ENCODE data around the gene EMD. TPM values are rescaled to one million over a fixed set of nuclear protein-coding genes. Genes with fewer than 3 reads are reported as not detected.

The EMD gene
- total and polyA plus RNA-seq, 2 of the 13 experiments (the other 11 are each of a cell fraction or from before 2014, with no cell fraction given): 14.5 to 14.9 TPM

DNA sequence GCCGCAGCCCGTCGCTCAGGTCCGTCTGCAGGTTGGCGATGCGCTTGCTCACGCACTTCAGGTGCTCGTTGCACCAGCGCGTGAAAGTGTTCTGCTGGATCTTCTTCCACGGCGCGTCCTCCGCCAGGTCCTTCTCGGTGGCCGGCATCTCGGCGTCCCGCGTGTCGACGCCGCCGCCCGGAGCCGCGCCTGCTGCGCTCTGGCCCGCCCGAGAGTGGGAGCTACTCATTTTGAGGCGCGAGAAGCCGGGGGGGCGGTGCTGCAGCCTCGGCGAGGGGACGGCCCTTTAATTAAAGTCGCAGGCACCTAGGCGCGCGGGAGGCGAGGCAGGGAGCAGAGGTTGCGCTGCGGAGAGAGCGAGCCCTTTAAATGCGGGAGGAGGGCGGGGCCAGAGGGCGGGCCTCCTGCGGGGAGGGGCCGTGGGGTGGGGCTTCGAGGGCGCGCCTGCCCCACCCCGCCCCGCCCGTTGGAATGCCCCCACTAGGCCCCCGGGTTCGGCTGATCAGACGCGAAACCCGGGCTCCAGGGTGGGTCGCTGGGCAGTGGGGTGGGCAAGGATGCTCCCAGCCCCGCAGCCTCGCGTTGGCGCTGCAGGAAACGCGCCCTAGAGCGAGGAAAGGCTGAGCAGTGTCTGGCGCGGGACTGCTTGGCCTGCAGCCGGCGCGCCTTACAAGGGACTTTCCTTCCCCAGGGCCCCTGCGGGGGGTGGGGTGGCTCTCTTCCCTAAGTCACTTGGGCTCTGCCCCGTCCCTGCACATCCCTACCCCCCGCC lies 7.9 kb upstream of the EMD start (continued):
- TF ChIP-seq, protein P1, sequence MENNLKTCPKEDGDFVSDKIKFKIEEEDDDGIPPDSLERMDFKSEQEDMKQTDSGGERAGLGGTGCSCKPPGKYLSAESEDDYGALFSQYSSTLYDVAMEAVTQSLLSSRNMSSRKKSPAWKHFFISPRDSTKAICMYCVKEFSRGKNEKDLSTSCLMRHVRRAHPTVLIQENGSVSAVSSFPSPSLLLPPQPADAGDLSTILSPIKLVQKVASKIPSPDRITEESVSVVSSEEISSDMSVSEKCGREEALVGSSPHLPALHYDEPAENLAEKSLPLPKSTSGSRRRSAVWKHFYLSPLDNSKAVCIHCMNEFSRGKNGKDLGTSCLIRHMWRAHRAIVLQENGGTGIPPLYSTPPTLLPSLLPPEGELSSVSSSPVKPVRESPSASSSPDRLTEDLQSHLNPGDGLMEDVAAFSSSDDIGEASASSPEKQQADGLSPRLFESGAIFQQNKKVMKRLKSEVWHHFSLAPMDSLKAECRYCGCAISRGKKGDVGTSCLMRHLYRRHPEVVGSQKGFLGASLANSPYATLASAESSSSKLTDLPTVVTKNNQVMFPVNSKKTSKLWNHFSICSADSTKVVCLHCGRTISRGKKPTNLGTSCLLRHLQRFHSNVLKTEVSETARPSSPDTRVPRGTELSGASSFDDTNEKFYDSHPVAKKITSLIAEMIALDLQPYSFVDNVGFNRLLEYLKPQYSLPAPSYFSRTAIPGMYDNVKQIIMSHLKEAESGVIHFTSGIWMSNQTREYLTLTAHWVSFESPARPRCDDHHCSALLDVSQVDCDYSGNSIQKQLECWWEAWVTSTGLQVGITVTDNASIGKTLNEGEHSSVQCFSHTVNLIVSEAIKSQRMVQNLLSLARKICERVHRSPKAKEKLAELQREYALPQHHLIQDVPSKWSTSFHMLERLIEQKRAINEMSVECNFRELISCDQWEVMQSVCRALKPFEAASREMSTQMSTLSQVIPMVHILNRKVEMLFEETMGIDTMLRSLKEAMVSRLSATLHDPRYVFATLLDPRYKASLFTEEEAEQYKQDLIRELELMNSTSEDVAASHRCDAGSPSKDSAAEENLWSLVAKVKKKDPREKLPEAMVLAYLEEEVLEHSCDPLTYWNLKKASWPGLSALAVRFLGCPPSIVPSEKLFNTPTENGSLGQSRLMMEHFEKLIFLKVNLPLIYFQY (CRISPR knock-in tag; IDR thresholded peaks at IDR 0.05; ENCODE audit: borderline replicate concordance): no peak
- no peak for TF ChIP-seq ZNF335 (CRISPR knock-in tag; IDR thresholded peaks at IDR 0.05)
- no peak for TF ChIP-seq HCFC1 (IDR thresholded peaks at IDR 0.05; ENCODE audit: low read depth, low read length)
- TF ChIP-seq RAD51 (IDR thresholded peaks at IDR 0.05; ENCODE audit: borderline replicate concordance): no peak
- TF ChIP-seq ZFP1 (CRISPR knock-in tag; IDR thresholded peaks at IDR 0.05): no peak
- no peak for TF ChIP-seq RNF2 (conservative IDR thresholded peaks at IDR 0.05; ENCODE audit: low read depth)
- no peak for TF ChIP-seq ZSCAN29 (CRISPR knock-in tag; conservative IDR thresholded peaks at IDR 0.05)
- peak; percentile 21; the same call in 1 of the 2 replicates for TF ChIP-seq NRL (CRISPR knock-in tag; IDR thresholded peaks at IDR 0.05; ENCODE audit: borderline replicate concordance)
- peak; percentile 51; the same call in 1 of the 2 replicates for TF ChIP-seq DMAP1 (CRISPR knock-in tag; IDR thresholded peaks at IDR 0.05)
- TF ChIP-seq HOXD1 (CRISPR knock-in tag; IDR thresholded peaks at IDR 0.05): no peak
- peak; percentile 57; the same call in 1 of the 2 replicates for TF ChIP-seq ZNF749 (CRISPR knock-in tag; IDR thresholded peaks at IDR 0.05; ENCODE audit: borderline replicate concordance)
- TF ChIP-seq, protein P2, sequence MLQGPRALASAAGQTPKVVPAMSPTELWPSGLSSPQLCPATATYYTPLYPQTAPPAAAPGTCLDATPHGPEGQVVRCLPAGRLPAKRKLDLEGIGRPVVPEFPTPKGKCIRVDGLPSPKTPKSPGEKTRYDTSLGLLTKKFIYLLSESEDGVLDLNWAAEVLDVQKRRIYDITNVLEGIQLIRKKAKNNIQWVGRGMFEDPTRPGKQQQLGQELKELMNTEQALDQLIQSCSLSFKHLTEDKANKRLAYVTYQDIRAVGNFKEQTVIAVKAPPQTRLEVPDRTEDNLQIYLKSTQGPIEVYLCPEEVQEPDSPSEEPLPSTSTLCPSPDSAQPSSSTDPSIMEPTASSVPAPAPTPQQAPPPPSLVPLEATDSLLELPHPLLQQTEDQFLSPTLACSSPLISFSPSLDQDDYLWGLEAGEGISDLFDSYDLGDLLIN (CRISPR knock-in tag; IDR thresholded peaks at IDR 0.05; ENCODE audit: borderline replicate concordance): no peak
- TF ChIP-seq RCOR2 (CRISPR knock-in tag; IDR thresholded peaks at IDR 0.05): no peak
- TF ChIP-seq IRF2 (CRISPR knock-in tag; IDR thresholded peaks at IDR 0.05): 0 out of 2 replicates have a peak, but pooled peaks have one; percentile 63
- TF ChIP-seq RAD21 (CRISPR knock-in tag; IDR thresholded peaks at IDR 0.05): no peak
- no peak; the same call in 1 of the 2 replicates for TF ChIP-seq ZFP90 (CRISPR knock-in tag; IDR thresholded peaks at IDR 0.05; ENCODE audit: borderline replicate concordance)
- TF ChIP-seq, protein P3, sequence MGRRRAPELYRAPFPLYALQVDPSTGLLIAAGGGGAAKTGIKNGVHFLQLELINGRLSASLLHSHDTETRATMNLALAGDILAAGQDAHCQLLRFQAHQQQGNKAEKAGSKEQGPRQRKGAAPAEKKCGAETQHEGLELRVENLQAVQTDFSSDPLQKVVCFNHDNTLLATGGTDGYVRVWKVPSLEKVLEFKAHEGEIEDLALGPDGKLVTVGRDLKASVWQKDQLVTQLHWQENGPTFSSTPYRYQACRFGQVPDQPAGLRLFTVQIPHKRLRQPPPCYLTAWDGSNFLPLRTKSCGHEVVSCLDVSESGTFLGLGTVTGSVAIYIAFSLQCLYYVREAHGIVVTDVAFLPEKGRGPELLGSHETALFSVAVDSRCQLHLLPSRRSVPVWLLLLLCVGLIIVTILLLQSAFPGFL (CRISPR knock-in tag; IDR thresholded peaks at IDR 0.05): no peak
- TF ChIP-seq SRSF9 (IDR thresholded peaks at IDR 0.05; ENCODE audit: borderline replicate concordance, insufficient read depth, low read depth, low read length, poor library complexity, severe bottlenecking): no peak
- no peak for TF ChIP-seq SP140L (CRISPR knock-in tag; IDR thresholded peaks at IDR 0.05; ENCODE audit: borderline replicate concordance)
- TF ChIP-seq, protein P4, sequence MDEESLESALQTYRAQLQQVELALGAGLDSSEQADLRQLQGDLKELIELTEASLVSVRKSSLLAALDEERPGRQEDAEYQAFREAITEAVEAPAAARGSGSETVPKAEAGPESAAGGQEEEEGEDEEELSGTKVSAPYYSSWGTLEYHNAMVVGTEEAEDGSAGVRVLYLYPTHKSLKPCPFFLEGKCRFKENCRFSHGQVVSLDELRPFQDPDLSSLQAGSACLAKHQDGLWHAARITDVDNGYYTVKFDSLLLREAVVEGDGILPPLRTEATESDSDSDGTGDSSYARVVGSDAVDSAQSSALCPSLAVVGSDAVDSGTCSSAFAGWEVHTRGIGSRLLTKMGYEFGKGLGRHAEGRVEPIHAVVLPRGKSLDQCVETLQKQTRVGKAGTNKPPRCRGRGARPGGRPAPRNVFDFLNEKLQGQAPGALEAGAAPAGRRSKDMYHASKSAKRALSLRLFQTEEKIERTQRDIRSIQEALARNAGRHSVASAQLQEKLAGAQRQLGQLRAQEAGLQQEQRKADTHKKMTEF (CRISPR knock-in tag; IDR thresholded peaks at IDR 0.05): peak; percentile 37; the same call in 1 of the 2 replicates
- no peak for TF ChIP-seq ZNF253 (CRISPR knock-in tag; IDR thresholded peaks at IDR 0.05; ENCODE audit: borderline replicate concordance)
- no peak for TF ChIP-seq ZNF17 (CRISPR knock-in tag; IDR thresholded peaks at IDR 0.05)
- TF ChIP-seq ZMYM2 (CRISPR knock-in tag; IDR thresholded peaks at IDR 0.05): no peak
- peak; percentile 82 for TF ChIP-seq KDM2A (CRISPR knock-in tag; IDR thresholded peaks at IDR 0.05; ENCODE audit: borderline replicate concordance, low read depth)
